ENCODE measurements around the gene MAP3K14. TPM values are rescaled to one million over a fixed set of nuclear protein-coding genes. Genes with fewer than 3 reads are reported as not detected.

Gene MAP3K14
- total RNA-seq, 1 experiment from 2014 or later, result 16.4 TPM

- RAD21 ChIA-PET (ENCODE audit: low non-redundant PET in 1 of 2, low total read pairs in 2 of 2, uncharacterized antibody in 2 of 2, unreplicated experiment in 2 of 2), result no interaction called here
- peaks cover 100% of the 10 kb centered on the region for H3K79me2 ChIP-seq (ENCODE audit: insufficient read depth, low read length)
Observed at GRCh38 chr17:45309400-45309799, 7.4 kb downstream of the MAP3K14 start.

GRCh38 chr17:45308840-45309239, 8.0 kb downstream of the MAP3K14 start:
- Histone ChIP-seq H4K20me1 (ENCODE audit: insufficient read depth) (peaks cover 36% of the 10 kb centered on the region; the same call in 1 of the 2 replicates), H3K9me3 (ENCODE audit: control insufficient read depth in 1 of 2, insufficient read depth in 1 of 2, low read depth in 1 of 2, low read length in 2 of 2) (no peaks in the 10 kb centered on the region), H3K9ac (ENCODE audit: low read length) (no peak overlapping the region), H3K27ac (ENCODE audit: low read depth, low read length) (no peak overlapping the region), H3K27me3 (ENCODE audit: insufficient read depth, low read length) (no peaks in the 10 kb centered on the region), H3K4me3 (replicated peaks in 1 of 2; ENCODE audit: low read depth in 1 of 2, low read length in 2 of 2) (no peak overlapping the region), H2AFZ (ENCODE audit: low read depth, low read length, poor library complexity, severe bottlenecking) (no peak overlapping the region), H3K79me2 (ENCODE audit: insufficient read depth, low read length) (peaks cover 100% of the 10 kb centered on the region), H3K4me2 (ENCODE audit: low read length) (no peak overlapping the region), H3K9me2 (ENCODE audit: insufficient read depth) (no peaks in the 10 kb centered on the region), H3K36me3 (ENCODE audit: control insufficient read depth in 1 of 2, insufficient read depth in 2 of 2, low read length in 2 of 2) (peaks cover 0 to 24% of the 10 kb centered on the region in 2 experiments; a peak in 2 of 4 replicates), H3K4me1 (ENCODE audit: control insufficient read depth in 1 of 2, insufficient read depth in 2 of 2, low read length in 2 of 2) (peaks cover 60 to 85% of the 10 kb centered on the region in 2 experiments)
- ChIA-PET POLR2A (interaction anchor here (0.7 kb wide), 1 partner anchor 8 kb away, joined by 4 read pairs; the partner anchor contains the start of gene MAP3K14), RAD21 (ENCODE audit: low non-redundant PET in 1 of 2, low total read pairs in 2 of 2, uncharacterized antibody in 2 of 2, unreplicated experiment in 2 of 2) (no interaction called here), CTCF (no interaction called here)
- no TSS peak for BruUV-seq (replicated peaks)
- ATAC-seq (no peak), DNase-seq (ENCODE audit: low read depth, low spot score) (no peak)
- no peak for TF ChIP-seq RAD21 (IDR thresholded peaks at IDR 0.05; ENCODE audit: low read depth)
- TF ChIP-seq EGR1 (IDR thresholded peaks at IDR 0.05; ENCODE audit: low read depth), result no peak
- no peak for TF ChIP-seq FOSL1 (IDR thresholded peaks at IDR 0.05; ENCODE audit: low read depth)
- TF ChIP-seq TCF7L2 (IDR thresholded peaks at IDR 0.05; ENCODE audit: borderline replicate concordance, extremely low read depth, insufficient read depth, insufficient read length), result no peak
- TF ChIP-seq EZH2phosphoT487 (IDR thresholded peaks at IDR 0.05; ENCODE audit: borderline replicate concordance), result no peak
- TF ChIP-seq JUND (IDR thresholded peaks at IDR 0.05), result no peak
- no peak for TF ChIP-seq SIN3A (IDR thresholded peaks at IDR 0.05; ENCODE audit: low read depth)
- no peak for TF ChIP-seq ZFX (IDR thresholded peaks at IDR 0.05)
- TF ChIP-seq EZH2 (IDR thresholded peaks at IDR 0.05), result no peak
- TF ChIP-seq CEBPB (IDR thresholded peaks at IDR 0.05; ENCODE audit: low read depth), result no peak
- no peak for TF ChIP-seq SP1 (IDR thresholded peaks at IDR 0.05; ENCODE audit: low read depth)
- no peak for TF ChIP-seq SRF (IDR thresholded peaks at IDR 0.05; ENCODE audit: low read depth)
- TF ChIP-seq ATF3 (IDR thresholded peaks at IDR 0.05), result no peak
- intact Hi-C loops (cut with micrococcal nuclease), result no loop called here

More at GRCh38 chr17:45309400-45309799, 7.4 kb downstream of the MAP3K14 start:
- Histone ChIP-seq H3K9me2 (ENCODE audit: insufficient read depth) (no peaks in the 10 kb centered on the region), H3K27ac (ENCODE audit: low read depth, low read length) (no peak overlapping the region), H4K20me1 (ENCODE audit: insufficient read depth) (peaks cover 38% of the 10 kb centered on the region; the same call in 1 of the 2 replicates), H3K4me1 (ENCODE audit: control insufficient read depth in 1 of 2, insufficient read depth in 2 of 2, low read length in 2 of 2) (peaks cover 66 to 91% of the 10 kb centered on the region in 2 experiments), H3K4me2 (ENCODE audit: low read length) (no peak overlapping the region), H2AFZ (ENCODE audit: low read depth, low read length, poor library complexity, severe bottlenecking) (no peak overlapping the region), H3K36me3 (ENCODE audit: control insufficient read depth in 1 of 2, insufficient read depth in 2 of 2, low read length in 2 of 2) (peaks cover 0 to 27% of the 10 kb centered on the region in 2 experiments; a peak in 2 of 4 replicates), H3K27me3 (ENCODE audit: insufficient read depth, low read length) (no peaks in the 10 kb centered on the region), H3K9ac (ENCODE audit: low read length) (no peak overlapping the region), H3K4me3 (replicated peaks in 1 of 2; ENCODE audit: low read depth in 1 of 2, low read length in 2 of 2) (no peak overlapping the region), H3K9me3 (ENCODE audit: control insufficient read depth in 1 of 2, insufficient read depth in 1 of 2, low read depth in 1 of 2, low read length in 2 of 2) (no peaks in the 10 kb centered on the region)
- intact Hi-C loops (cut with micrococcal nuclease), result no loop called here
- BruUV-seq (replicated peaks), result no TSS peak
- no peak for TF ChIP-seq MAX (IDR thresholded peaks at IDR 0.05)
- no peak for TF ChIP-seq ZFX (IDR thresholded peaks at IDR 0.05)
- no peak for TF ChIP-seq POLR2A (IDR thresholded peaks at IDR 0.05; ENCODE audit: borderline replicate concordance, extremely low read depth, insufficient read depth, insufficient read length)
- no peak for TF ChIP-seq FOSL1 (IDR thresholded peaks at IDR 0.05; ENCODE audit: low read depth)
- ATAC-seq (no peak), DNase-seq (ENCODE audit: low read depth, low spot score) (no peak)
- POLR2A ChIA-PET, result no interaction called here
- CTCF ChIA-PET, result no interaction called here

Measured in HCT116 (cell line).